Mucosa of descending colon (tissue), 3 donors: ENCODE measurements around the gene SH2D2A. TPM values are rescaled to one million over a fixed set of nuclear protein-coding genes. Genes with fewer than 3 reads are reported as not detected.

Experiments
- ATAC-seq: fragments of 200-7000 bp; cut with Tn5 transposase; one replicate; pipeline ENCODE4 v1.9.1; 2020; ENCODE audit warnings: mild to moderate bottlenecking, moderate library complexity
- DNase-seq, 3 donors: peaks; one replicate each; pipeline ENCODE4 v3.0.0-alpha.2; 2020
- H3K36me3 ChIP-seq: fragments of 200-600 bp; one replicate; pipeline ENCODE4 v1.8.0; 2021; ENCODE audit warnings: low read depth, mild to moderate bottlenecking
- H3K4me1 ChIP-seq: fragments of 200-600 bp; one replicate; pipeline ENCODE4 v1.8.0; 2021; ENCODE audit warnings: low read depth, mild to moderate bottlenecking
- H3K4me3 ChIP-seq: fragments of 200-600 bp; one replicate; pipeline ENCODE4 v1.8.0; 2021; ENCODE audit warnings: mild to moderate bottlenecking
- H3K9me3 ChIP-seq: fragments of 200-600 bp; one replicate; pipeline ENCODE4 v1.8.0; 2021; ENCODE audit warnings: mild to moderate bottlenecking
- CTCF ChIP-seq: fragments of 200-600 bp; IDR thresholded peaks from one replicate; pipeline ENCODE4 v1.8.0; 2022; ENCODE audit warnings: antibody characterized with exemption, mild to moderate bottlenecking
- intact Hi-C, 2 donors: fragments of 100-400 bp; cut with DNase I in 1 of 2; cut with micrococcal nuclease in 1 of 2; formaldehyde crosslinking; loops; one replicate each; pipeline versions ENCODE4 v1.11.0 to v1.11.1; 2022; cut with DNase I, micrococcal nuclease
- total RNA-seq, 3 donors: library from RNA; stranded (reverse); fragmentation: NEBNext Ultra II Directional in 2 of 3; extraction: Animal tissue kit (Norgen Biotek cat#: 25700) in 2 of 3; gene quantifications; one replicate each; pipeline versions ENCODE4 v1.2.1 to v1.2.4, GENCODE V29; 2021 to 2023
- donor health status: DM: no; HTN: no; CAD: no; lungs with moderate emphysema.
- donor health status: DM: no; HTN: no; CAD: no.
- donor health status: DM: no; HTN: yes; CAD: no.

The SH2D2A gene
- total RNA-seq, 3 donors from 2014 or later: 2.9 to 3.3 (median 3.1) TPM

GRCh38 chr1:156847591-156848460 is 31.2 kb upstream of the SH2D2A start:
- no peak overlapping the region for H3K4me3 ChIP-seq
- DNase-seq (no peak), ATAC-seq (no peak)
- H3K36me3 ChIP-seq: no peaks in the 10 kb centered on the region
- no peak for TF ChIP-seq CTCF
- H3K4me1 ChIP-seq: no peaks in the 10 kb centered on the region
- intact Hi-C loops: no loop called here
- H3K9me3 ChIP-seq: no peaks in the 10 kb centered on the region

GRCh38 chr1:156846643-156847042 is 30.0 kb upstream of the SH2D2A start:
- intact Hi-C loops: no loop called here
- no peaks in the 10 kb centered on the region for H3K9me3 ChIP-seq
- DNase-seq (no peak), ATAC-seq (no peak)
- no peaks in the 10 kb centered on the region for H3K4me1 ChIP-seq
- H3K4me3 ChIP-seq: no peak overlapping the region
- TF ChIP-seq CTCF: no peak
- H3K36me3 ChIP-seq: no peaks in the 10 kb centered on the region

- Histone ChIP-seq H3K4me3 (no peak overlapping the region), H3K36me3 (no peaks in the 10 kb centered on the region), H3K4me1 (no peaks in the 10 kb centered on the region), H3K9me3 (no peaks in the 10 kb centered on the region)
- intact Hi-C loops: no loop called here
- no peak for ATAC-seq
- no peak for DNase-seq
- no peak for TF ChIP-seq CTCF
Measured at GRCh38 chr1:156845953-156846545, 29.4 kb upstream of the SH2D2A start.

- ATAC-seq: no peak
- TF ChIP-seq CTCF: no peak
- Histone ChIP-seq H3K9me3 (no peaks in the 10 kb centered on the region), H3K4me3 (no peak overlapping the region), H3K36me3 (no peaks in the 10 kb centered on the region), H3K4me1 (no peaks in the 10 kb centered on the region)
- intact Hi-C loops: no loop called here
- DNase-seq: no peak
Measured at GRCh38 chr1:156845055-156845952, 28.7 kb upstream of the SH2D2A start.

GRCh38 chr1:156844638-156845037 is 28.0 kb upstream of the SH2D2A start:
- ATAC-seq (no peak), DNase-seq (no peak)
- Histone ChIP-seq H3K4me3 (no peak overlapping the region), H3K4me1 (no peaks in the 10 kb centered on the region), H3K36me3 (no peaks in the 10 kb centered on the region), H3K9me3 (no peaks in the 10 kb centered on the region)
- intact Hi-C loops: no loop called here
- no peak for TF ChIP-seq CTCF
